Posterior cingulate gyrus (tissue), 11 donors: ENCODE data around the gene RFX2.
A peak's percentile ranks its signal among the peaks of the same experiment; 100 is the strongest.
"Not testable (repeated sequence)": the region's sequence is repeated elsewhere in the genome, so short reads cannot be mapped to it uniquely, and the experiment has no call there.

ENCODE experiments used
- DNase-seq, 10 donors: peaks; one replicate each; pipeline versions ENCODE4 v3.0.0 to v3.0.0-alpha.2; 2020 to 2021; ENCODE audit warnings: mixed read lengths in 3 of 10
- intact Hi-C: fragments of 100-400 bp; cut with DNase I; formaldehyde crosslinking; loops from one replicate; pipeline ENCODE4 v1.15.1; 2023

RFX2 gene

DNA sequence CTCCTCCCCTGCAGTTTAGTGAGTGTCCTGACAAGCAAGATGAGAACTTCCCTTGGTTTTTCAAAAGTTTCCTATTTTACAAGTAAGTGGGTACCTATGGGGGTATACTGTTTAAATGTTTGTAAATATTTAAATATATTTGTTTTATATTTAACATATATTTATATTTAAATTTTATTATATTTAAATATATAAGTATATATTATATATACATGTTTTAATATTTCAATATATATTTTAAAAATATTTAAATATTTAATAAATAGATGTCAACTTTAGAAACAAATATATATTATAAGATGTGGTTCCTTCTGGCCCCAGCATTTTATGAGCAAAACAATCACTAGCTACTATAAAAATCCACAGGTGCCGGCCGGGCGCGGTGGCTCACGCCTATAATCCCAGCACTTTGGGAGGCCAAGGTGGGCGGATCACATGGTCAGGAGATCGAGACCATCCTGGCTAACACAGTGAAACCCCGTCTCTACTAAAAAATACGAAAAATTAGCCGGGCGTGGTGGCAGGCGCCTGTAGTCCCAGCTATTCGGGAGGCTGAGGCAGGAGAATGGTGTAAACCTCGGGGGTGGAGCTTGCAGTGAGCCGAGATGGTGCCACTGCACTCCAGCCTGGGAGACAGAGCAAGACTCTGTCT, 3.5 kb downstream of the RFX2 start:
- intact Hi-C loops, DNase-seq: not testable (repeated sequence)

DNA sequence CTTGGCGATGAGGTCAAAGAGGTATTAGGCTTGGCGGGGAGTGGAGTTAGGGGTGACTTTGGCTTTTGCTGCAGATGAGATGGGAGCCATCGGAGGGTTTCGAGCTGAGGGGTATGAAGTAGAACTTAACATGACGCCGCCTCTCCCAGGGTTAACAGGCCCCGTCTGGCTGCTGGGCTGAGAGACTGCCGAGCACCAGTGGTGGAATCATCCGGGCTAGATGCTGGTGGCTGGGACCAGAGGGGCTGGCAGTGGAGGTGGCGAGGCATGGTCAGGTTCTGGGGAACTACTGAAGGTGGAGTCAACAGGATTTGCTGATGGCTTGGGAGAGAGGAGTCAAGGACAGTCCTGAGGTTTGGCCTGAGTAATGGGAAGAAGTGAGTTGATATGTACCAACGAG, 4.9 kb downstream of the RFX2 start:
- intact Hi-C loops, result no loop called here
- DNase-seq, result no peak

DNA sequence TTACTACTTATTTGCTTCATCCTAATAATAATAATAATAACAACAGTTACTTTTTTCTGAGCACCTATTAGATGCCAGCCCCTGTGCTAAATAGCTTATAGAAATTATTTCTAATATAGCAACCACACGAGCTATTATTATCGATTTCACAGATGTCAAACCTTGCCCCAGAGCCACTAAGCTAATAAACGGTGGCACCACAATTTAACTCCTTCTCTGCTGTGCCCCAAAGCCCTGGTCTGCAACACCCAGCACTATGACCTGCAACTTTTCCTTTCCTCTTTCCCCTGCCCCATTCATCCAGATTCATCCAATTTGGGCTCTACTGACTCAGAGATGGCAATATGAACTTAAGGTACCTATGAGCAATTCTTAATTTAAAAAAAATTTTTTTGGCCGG, 6.4 kb downstream of the RFX2 start:
- DNase-seq, result no peak
- intact Hi-C loops, result no loop called here

DNA sequence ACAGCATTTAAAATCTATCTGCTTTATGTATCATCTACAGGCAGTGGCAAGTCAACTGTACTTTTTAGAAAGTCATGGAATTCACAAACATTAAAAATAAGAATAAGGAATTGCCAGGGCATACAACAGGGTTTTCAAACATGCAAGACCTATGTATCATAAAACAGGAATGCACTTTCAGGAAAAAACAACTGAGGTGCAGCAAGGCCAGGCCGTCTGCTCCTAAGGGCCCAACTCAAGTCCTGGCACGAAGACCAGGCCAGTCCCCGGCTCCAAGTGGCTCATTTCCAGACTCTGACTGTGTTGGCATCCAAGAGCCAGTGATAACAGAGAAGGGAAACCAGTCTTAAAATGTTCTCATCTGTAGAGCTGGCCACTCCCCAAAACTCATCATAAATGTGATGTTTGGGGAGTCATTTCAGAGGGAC, 7.1 kb downstream of the RFX2 start:
- intact Hi-C loops, result no loop called here
- DNase-seq, result peak in 3 of 10 donors; percentile 28 to 88 (median 38)

DNA sequence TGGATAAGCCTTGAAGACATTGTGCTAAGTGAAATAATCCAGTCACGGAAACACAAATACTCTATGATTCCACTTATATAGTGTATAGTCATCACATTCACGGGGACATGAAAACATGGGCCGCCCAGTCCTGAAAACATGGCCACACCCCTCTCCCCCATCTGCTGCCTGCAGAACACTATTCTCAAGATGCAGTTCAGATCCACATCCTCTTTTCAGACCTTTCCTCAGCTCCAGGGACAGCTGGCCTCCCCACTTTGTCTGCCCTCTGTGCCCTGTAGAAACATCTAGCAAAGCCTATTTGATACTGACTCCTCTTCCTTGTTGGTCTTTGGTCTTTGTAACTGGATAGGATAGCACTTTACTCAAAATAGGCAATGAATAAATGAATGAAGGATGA, 8.3 kb downstream of the RFX2 start:
- intact Hi-C loops, result no loop called here
- no peak for DNase-seq

DNA sequence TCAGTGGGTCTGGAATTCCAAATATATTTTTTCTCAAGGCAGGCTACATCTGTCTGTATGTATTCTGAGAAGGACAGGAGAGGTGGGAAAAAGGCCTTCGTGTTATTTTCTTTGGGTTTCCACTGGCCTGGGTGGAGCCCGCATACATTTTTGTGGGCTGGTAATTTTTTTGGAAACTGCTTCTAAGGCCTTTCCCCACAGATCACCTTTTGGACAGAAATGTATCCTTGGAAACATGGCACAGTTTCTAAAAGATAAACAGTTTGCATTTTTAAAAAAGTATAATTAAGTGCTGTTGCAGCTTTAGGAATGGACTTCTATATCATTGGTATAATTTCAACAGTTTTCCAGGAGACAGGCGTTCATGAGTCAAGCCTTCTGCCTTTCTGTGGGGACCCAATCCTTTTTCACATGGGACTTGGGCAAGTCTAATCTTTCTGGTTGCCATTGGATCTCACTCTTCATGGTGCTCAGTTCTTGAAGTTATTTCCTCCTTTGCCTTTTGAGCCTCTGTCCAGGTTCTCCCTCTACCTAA, 8.9 kb downstream of the RFX2 start:
- DNase-seq, result no peak
- intact Hi-C loops, result no loop called here

DNA sequence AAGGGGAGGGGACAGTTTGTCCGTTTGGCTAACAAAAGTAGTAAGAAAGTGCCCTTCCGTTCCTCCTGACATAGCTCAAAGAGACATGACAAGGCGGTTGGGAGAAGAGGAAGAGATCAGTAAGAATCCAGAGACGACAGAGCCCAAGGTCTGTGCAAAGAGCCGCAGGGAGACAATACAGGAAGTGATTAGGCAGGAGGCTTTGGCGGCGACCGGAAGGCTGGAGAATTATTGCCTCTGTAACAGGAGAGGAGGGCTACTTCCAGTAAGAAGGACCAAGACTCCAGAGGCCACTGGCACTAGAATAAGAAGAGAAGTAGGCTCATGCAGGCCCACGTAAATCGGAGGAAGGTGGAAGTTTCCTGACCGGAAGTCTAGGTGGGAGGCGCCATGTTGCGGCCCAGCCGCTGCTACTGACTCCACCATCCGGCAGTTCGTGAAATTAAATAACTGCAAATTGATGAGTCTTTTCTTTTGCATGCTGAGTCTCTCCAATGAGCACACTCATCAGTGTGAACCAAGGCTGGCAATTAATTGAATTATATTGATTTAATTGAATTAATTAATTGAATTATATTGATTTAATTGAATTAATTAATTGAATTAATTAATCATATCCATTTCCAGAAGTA, 9.9 kb downstream of the RFX2 start:
- DNase-seq, result no peak
- intact Hi-C loops, result no loop called here

DNA sequence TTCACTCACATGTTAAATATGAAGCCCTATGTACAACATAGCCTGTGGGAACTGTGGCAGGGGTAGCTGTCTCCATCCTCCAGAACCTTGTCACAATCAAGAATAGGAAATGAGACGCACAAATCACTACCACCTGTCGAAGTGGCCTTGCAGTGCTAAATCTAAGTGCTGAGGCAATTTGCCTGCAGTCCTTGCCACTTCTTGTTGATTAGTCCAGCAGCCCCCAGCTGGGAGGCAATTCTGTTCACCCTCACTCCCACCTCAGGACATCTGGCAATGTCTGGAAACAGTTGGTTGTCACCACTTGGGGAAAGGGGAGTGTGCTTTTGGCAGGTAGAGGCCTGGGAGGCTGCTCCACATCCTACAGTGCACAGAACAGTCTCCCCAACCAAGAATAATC, 10.7 kb downstream of the RFX2 start:
- DNase-seq, result no peak
- intact Hi-C loops, result no loop called here

DNA sequence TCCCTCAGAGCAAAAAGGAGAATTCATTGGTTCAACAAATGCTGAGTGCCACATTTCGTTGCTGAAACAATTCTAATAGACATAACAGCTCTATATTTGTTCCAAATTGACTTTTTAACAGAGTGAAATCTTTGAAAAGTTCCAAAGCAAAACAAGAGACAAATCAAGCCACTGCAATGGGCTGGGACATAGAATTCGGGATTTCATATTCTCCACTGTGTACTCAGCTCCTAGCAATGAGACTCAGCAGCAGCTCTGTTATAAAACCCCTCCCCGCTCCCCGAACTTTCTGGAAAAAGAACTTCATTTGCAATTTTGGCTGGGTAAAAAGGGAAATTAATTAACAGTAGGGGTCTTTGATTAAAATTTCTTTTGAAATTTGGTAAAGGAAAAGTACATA, 11.3 kb downstream of the RFX2 start:
- intact Hi-C loops, result no loop called here
- no peak for DNase-seq

DNA sequence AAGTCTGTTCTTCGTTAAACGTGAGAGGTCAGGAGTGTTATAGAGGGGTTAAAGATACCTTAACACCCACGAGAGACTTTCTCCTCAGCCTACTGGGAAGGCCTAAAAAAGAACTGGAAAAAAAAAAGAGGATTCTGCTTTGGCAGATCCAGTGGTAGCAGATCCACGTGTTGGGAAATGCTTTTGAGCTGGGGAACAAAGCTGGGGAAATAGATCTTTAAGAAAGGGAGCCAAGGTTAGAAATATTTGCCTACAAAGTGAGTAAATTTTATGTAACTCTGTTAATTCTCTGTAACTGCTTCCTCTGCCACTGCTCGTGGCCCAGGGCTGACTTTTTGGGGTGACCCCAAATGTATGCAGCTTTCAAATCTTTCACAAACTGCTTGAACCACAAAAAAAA, 11.7 kb downstream of the RFX2 start:
- intact Hi-C loops, result no loop called here
- DNase-seq, result no peak

DNA sequence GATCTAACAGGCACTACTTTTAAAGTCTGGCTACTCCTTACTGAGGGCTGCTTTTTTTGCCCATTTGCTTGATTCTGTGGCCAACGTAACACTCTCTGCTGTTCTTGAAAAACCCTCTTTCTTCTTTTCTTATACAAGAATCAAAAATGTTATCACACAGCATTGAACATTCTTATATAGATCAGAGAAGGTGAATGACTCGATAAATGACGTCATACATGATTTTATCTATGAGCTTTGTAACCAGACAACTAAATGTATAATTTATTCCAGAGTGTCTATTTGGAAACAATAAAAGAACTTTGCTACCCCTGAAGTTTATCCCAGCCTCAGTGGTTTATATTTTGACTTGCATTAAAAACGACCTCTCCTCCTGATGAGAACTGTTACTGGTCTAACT, 12.4 kb downstream of the RFX2 start:
- no peak for DNase-seq
- intact Hi-C loops, result no loop called here

DNA sequence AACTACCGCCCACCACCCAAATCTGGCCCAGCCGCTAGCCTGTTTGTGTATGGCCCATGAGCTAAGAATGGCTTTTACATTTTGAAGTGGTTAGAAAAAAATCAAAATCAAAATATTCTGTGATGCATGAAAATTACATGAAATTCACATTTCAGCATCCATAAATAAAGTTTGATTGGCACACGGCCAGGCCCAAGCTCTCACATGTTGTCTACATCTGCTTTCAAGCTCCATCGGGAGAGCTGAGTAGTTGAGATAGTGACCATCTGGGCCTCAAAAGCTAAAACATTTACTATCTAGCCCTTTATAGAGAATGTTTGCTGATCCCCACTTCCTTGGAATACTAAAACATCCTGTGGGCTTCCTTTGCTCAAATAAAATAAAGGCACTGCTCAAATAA, 14.5 kb downstream of the RFX2 start:
- DNase-seq, result no peak
- intact Hi-C loops, result no loop called here

DNA sequence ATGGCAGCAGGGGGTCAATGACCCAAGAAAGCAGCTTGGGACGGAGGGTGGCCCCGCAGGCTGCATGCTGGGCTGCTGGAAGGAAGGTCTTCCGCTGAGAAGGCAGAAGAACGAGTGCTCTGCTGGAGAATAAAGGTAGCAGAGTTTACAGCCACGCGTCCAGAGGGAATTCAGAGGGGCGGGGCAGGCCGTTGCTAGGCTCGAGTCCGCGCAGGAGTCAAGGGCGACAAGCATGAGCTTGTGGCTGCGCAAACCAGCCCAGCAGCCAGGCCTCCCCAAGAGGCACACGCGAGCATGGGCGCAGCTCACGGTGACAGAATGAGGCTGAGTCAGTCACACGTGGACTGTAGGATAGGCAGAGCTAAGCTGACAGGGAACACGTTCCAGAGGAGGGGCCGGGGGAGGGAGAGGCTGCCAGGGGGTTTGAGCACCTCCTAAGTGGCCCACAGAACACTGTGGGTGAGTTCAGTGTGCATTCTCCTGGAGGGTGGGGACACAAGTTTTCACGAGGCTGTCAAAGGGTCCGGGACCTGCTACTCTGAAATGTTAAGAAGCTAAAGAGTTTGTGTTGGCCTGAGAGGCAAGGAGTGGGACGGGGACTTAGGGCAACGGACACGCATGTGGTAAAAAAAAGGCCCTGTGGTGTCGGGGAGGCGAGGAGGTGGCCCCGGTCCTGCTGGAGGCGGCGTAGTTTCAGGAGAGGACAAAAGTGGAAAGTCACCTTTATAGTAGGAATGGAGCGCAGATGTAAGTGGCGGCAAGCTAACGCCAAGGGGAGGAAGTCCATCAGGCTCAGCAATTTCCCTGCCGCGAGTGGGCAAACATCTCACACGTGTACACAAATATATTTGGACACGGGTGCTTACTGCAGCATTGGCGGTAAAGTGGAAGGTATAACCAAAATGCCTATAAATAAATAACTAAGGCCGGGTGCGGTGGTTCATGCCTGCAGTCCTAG, 17.7 kb downstream of the RFX2 start:
- DNase-seq, result peak in 9 of 10 donors; percentile 30 to 92 (median 62)
- intact Hi-C loops, result no loop called here

DNA sequence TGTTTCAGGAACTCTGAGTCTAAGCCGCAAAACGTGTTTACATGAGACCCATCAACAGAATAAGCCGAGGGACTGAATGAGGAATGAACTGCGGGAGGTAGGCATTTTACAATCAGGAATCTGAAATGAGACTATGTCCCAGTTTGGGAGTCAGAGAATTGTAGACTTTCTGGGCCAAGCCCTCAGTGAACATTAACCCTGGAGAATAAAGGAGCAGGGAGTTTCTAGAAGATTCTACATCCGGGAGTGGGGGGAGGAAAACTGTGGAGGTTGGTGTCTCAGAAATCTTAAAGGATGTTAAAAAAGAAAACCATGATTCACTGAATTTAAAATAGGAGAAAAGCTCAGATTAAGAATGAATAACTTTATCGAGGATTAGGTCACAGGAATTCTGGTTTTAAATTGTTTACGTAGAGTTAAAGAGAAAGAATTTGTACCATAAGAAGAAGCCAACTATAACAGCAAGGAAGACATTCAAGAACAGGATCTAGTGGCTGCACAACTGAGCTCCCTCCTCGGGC, 18.5 kb downstream of the RFX2 start:
- no peak for DNase-seq
- intact Hi-C loops, result no loop called here

DNA sequence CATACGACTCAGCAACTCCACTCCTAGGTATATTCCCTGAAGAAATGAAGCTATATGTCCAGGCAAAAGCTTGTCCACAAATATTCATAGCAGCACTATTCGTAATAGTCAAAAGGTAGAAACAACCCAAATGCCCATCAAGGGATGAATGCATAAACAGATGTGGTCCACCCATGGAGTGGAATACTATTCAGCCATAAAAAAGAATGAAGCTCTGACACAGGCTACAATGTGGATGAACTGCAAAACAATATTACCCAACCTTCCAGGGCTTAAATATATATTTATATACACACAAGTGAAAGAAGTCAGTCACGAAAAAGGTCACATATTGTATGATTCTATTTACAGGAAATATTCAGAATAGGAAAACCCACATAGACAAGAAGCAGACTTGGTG, 19.7 kb downstream of the RFX2 start:
- no peak for DNase-seq
- intact Hi-C loops, result no loop called here

DNA sequence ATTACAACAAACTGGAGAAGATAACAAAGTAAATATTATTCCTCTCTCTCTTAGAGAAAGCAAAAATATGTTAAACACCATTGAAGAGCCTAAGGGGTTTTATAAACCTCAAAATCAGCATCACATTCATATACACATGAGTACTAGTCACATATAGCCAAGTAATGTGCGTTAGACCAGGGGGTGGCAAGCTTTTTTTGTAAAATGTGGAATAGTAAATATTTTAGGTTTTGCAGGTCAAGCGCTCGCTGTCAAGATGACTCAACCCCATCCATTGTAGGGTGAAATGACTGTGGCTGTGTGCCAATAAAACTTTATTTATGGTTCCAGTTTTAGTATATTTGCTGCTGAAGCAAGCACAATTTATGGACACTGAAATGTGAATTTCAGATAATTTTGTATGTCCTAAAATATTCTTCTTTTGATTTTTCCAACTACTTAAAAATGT, 21.7 kb downstream of the RFX2 start:
- intact Hi-C loops, result no loop called here
- no peak for DNase-seq

DNA sequence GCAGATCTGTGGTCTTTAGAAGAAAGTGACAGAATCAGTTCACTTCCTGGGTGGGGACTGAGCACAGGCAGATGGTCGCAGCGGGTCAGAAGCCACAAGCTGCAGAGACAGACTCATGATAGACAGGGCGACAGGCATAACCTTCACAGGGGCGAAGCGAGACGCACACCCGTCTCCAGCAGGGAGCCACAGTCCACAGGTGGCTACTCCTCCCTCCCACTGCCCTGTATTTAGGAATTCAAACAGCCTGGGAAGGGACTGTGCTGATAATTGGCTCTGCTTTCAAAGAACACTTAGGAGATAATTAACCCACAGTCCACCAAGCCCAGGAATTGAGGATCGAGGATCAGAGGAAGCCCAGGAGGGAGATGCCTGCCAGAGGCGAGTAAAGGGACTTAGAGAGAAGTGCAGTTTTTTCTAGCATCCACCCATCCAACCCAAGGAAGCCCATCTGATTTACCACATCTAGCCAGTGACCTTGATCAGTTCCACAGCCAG, 23.2 kb downstream of the RFX2 start:
- intact Hi-C loops, result no loop called here
- no peak for DNase-seq

DNA sequence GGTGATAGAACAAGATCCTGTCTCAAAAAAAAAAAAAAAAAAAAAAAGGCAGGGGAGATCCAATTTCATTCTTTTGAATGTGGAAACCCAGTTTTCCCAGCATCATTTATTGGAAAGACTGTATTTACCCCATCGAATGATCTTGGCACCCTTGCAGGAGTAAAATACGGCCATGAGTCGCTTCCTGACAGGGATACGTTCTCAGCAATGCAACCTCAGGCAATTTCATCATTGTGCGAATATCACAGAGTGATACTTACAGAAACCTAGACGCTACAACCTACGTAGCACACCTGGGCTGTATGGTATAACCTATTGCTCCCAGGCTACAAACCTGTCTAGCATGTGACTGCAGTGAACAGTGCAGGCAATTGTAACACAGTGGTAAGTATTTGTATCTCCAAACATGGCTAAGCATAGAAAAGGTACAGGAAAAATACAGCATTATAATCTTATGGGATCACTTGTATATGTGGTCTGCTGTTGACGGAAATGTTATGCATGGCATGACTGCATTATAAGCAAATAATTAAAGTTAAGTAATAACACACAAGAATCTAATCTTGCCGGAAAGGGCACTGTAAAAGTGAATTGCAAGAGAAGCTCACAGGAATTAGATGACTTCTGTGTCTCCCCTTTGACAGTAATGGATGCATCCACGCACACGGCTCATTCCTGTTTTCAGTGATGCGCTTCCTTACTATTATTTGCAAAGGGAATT, 24.1 kb downstream of the RFX2 start:
- DNase-seq, result no peak
- intact Hi-C loops, result no loop called here

DNA sequence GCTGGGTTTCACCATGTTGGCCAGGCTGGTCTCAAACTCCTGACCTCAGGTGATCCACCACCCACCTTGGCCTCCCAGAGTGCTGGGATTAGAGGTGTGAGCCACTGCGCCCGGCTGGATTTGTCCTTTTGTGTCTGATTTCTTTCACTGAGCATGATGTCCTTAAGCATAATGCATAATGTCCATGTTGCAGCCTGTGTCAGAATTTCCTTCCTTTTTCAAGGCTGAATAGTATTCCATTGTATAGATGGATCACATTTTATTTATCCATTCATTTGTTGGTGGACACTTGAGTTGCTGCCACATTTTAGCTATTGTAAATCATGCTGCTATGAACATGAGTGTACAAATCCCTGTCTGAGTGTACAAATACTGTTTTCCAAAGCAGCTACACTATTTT, 25.5 kb downstream of the RFX2 start:
- intact Hi-C loops, result no loop called here
- no peak for DNase-seq

DNA sequence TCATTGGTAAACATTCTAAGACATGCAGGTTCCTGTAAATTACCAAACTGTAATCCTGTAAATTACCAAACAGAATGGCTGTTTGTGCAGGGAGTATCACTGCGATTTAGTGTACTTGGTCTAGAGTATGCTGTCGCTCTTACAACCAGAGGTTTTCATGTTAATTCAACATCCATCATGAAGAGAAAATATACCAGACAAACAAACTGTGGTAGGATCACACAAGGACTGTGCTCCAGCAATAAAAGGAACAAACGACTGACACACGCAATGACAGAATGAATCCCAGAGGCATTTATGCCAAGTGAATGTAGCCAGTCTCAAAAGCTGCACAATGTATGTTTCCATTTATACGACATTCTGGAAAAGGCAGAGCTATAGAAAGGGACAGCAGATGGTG, 31.2 kb downstream of the RFX2 start:
- intact Hi-C loops, result no loop called here
- no peak for DNase-seq
